DND-41 (cell line): Measurements from ENCODE around the gene CCDC85A.

Source experiments
- ATAC-seq: fragments of 200-7000 bp; cut with Tn5 transposase; 3 replicates; pipeline ENCODE4 v1.9.1; 2021; ENCODE audit warnings: low read depth; ENCODE audit not compliant: insufficient read depth
- DNase-seq: peaks from one replicate; pipeline ENCODE4 v3.0.0-alpha.2; 2020
- H2AFZ ChIP-seq: 2 replicates; pipeline ENCODE4 v1.6.0; 2012; ENCODE audit warnings: low read depth, low read length
- H3K27ac ChIP-seq: 2 replicates; pipeline ENCODE4 v1.5.1; 2012; ENCODE audit warnings: low read length, inconsistent platforms
- H3K27me3 ChIP-seq: fragments of 200-600 bp; sonication (generic); 2 replicates; pipeline ENCODE4 v1.6.0; 2012; ENCODE audit warnings: low read length, mild to moderate bottlenecking, inconsistent platforms; ENCODE audit not compliant: insufficient read depth, poor library complexity
- H3K36me3 ChIP-seq: 2 replicates; pipeline ENCODE4 v1.5.1; 2012; ENCODE audit warnings: low read length, inconsistent platforms; ENCODE audit not compliant: insufficient read depth
- H3K4me1 ChIP-seq: 2 replicates; pipeline ENCODE4 v1.5.1; 2012; ENCODE audit warnings: mild to moderate bottlenecking, low read length; ENCODE audit not compliant: insufficient read depth
- H3K4me2 ChIP-seq: 2 replicates; pipeline ENCODE4 v1.6.0; 2012; ENCODE audit warnings: mild to moderate bottlenecking, moderate library complexity, low read length, inconsistent platforms; ENCODE audit not compliant: insufficient read depth
- H3K4me3 ChIP-seq, 2 experiments: fragments of 200-600 bp in 1 of 2; shearing (Covaris generic) in 1 of 2; 2 replicates each; pipeline ENCODE4 v1.5.1; 2012 to 2016; ENCODE audit warnings: inconsistent platforms in 2 of 2, low read length in 2 of 2, mild to moderate bottlenecking in 2 of 2, low read depth in 1 of 2, moderate library complexity in 1 of 2
- H3K79me2 ChIP-seq: 2 replicates; pipeline ENCODE4 v1.6.0; 2012; ENCODE audit warnings: low read length, inconsistent platforms; ENCODE audit not compliant: insufficient read depth
- H3K9ac ChIP-seq: 2 replicates; pipeline ENCODE4 v1.6.0; 2012; ENCODE audit warnings: low read depth, mild to moderate bottlenecking, inconsistent platforms, low read length, moderate library complexity
- H3K9me3 ChIP-seq: 2 replicates; pipeline ENCODE4 v1.5.1; 2012; ENCODE audit warnings: low read length, moderate library complexity, mild to moderate bottlenecking, inconsistent platforms; ENCODE audit not compliant: insufficient read depth, severe bottlenecking
- H4K20me1 ChIP-seq: 2 replicates; pipeline ENCODE4 v1.6.0; 2012; ENCODE audit warnings: low read length; ENCODE audit not compliant: insufficient read depth
- CTCF ChIP-seq: IDR thresholded peaks from 2 replicates; pipeline ENCODE4 v1.5.1; 2012; ENCODE audit warnings: borderline replicate concordance, low read length, moderate library complexity, mild to moderate bottlenecking; ENCODE audit not compliant: poor library complexity, severe bottlenecking; ENCODE audit errors: extremely low read depth
- EZH2 ChIP-seq: IDR thresholded peaks from 3 replicates; pipeline ENCODE4 v1.6.1; 2012; ENCODE audit warnings: borderline replicate concordance, low read depth, mild to moderate bottlenecking, moderate library complexity, low read length, inconsistent platforms; ENCODE audit not compliant: severe bottlenecking

The CCDC85A gene

DNA sequence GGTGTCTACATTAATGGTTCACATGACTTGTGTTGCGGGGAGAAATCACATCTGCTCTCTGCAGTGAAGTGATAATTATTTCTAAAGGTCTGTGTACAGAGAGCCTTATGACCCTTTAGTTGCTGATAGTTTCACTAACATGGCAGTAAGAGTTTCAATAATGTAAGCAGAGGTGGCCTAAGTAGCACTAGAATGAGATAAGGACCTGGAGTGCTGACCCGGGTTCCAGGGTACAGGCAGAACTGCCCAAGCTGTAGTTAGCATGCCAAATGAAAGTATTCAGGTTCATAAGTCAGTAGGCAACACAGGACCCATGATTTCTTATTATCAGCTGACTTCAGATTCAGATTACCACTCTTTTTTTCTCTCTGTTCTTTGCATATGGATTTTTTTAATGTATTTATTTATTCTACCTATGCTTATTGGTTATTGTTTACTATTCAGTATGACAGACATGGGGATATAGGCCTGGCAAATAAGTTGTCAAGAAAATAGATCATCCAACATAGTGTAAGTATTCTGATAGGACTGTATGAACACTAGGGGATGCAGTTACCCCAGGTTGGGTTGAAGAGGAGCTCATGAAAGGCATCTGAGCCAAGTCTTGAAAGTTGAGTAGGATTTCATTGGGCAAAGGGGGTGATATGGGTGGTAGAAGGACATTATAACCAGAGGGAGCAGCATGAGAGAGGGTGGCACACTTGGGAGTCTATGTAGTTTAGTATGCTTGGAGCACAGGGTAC lies 105.2 kb downstream of the CCDC85A start:
- Histone ChIP-seq H3K79me2 (no peaks in the 10 kb centered on the region), H3K4me2 (no peak overlapping the region), H3K9me3 (no peaks in the 10 kb centered on the region), H3K27ac (no peak overlapping the region), H4K20me1 (no peaks in the 10 kb centered on the region), H3K27me3 (no peaks in the 10 kb centered on the region), H2AFZ (no peak overlapping the region), H3K4me1 (no peaks in the 10 kb centered on the region), H3K9ac (no peak overlapping the region), H3K36me3 (no peaks in the 10 kb centered on the region), H3K4me3 (no peak overlapping the region)
- TF ChIP-seq EZH2 (no peak), CTCF (no peak)
- ATAC-seq: no peak
- DNase-seq: no peak

- no peak overlapping the region for H3K27ac ChIP-seq
- H3K36me3 ChIP-seq: no peaks in the 10 kb centered on the region
- no peak for TF ChIP-seq EZH2
- no peak for TF ChIP-seq CTCF
- H3K27me3 ChIP-seq: no peaks in the 10 kb centered on the region
- H3K9ac ChIP-seq: no peak overlapping the region
- H3K79me2 ChIP-seq: no peaks in the 10 kb centered on the region
- H3K4me3 ChIP-seq: no peak overlapping the region
- DNase-seq: no peak
- no peaks in the 10 kb centered on the region for H3K9me3 ChIP-seq
- H3K4me2 ChIP-seq: no peak overlapping the region
- no peak for ATAC-seq
- H4K20me1 ChIP-seq: no peaks in the 10 kb centered on the region
- H2AFZ ChIP-seq: no peak overlapping the region
- no peaks in the 10 kb centered on the region for H3K4me1 ChIP-seq
These were observed 107.9 kb downstream of the CCDC85A start for GRCh38 chr2:56291711-56292110.

DNA sequence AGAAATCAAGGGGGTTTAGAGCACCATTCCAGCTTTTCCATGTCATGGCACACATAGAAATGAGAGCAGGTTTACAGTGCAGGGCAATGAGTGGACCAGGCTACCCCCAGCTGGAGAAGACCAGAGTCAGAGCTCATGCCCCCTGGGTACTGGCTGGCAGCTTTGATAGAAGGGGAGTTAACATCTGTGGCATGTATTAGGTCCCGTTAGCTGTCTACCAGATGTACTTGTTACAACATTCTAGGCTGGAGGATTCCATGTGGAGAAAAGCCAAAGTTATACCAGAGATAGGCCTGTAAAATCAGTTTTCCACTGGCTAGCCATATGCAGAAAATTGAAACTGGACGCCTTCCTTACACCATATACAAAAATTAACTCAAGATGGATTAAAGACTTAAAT lies 109.2 kb downstream of the CCDC85A start:
- ATAC-seq (no peak), DNase-seq (no peak)
- no peak overlapping the region for H3K4me2 ChIP-seq
- H3K9me3 ChIP-seq: no peaks in the 10 kb centered on the region
- no peaks in the 10 kb centered on the region for H4K20me1 ChIP-seq
- no peak for TF ChIP-seq CTCF
- TF ChIP-seq EZH2: no peak
- no peak overlapping the region for H3K27ac ChIP-seq
- H3K27me3 ChIP-seq: no peaks in the 10 kb centered on the region
- H3K9ac ChIP-seq: no peak overlapping the region
- H3K4me3 ChIP-seq: no peak overlapping the region
- no peaks in the 10 kb centered on the region for H3K79me2 ChIP-seq
- H3K4me1 ChIP-seq: no peaks in the 10 kb centered on the region
- no peaks in the 10 kb centered on the region for H3K36me3 ChIP-seq
- H2AFZ ChIP-seq: no peak overlapping the region

- Histone ChIP-seq H3K27me3 (no peaks in the 10 kb centered on the region), H3K4me1 (no peaks in the 10 kb centered on the region), H4K20me1 (no peaks in the 10 kb centered on the region), H3K9ac (no peak overlapping the region), H3K27ac (no peak overlapping the region), H2AFZ (no peak overlapping the region), H3K36me3 (no peaks in the 10 kb centered on the region), H3K4me3 (no peak overlapping the region), H3K4me2 (no peak overlapping the region), H3K9me3 (no peaks in the 10 kb centered on the region), H3K79me2 (no peaks in the 10 kb centered on the region)
- DNase-seq: no peak
- ATAC-seq: no peak
- no peak for TF ChIP-seq EZH2
These were observed 111.9 kb downstream of the CCDC85A start for GRCh38 chr2:56295666-56296065.
